Fibroblast of villous mesenchyme (primary cell): ENCODE data around the gene PCK1. TPM values are rescaled to one million over a fixed set of nuclear protein-coding genes. Genes with fewer than 3 reads are reported as not detected.

ENCODE experiments used
- DNase-seq: peaks from one replicate; pipeline ENCODE4 v3.0.0-alpha.2; 2010; ENCODE audit warnings: low read depth
- H3K4me3 ChIP-seq: 2 replicates; pipeline ENCODE4 v1.5.1; 2011; ENCODE audit warnings: low read depth, mild to moderate bottlenecking, low read length
- CTCF ChIP-seq: IDR thresholded peaks from 2 replicates; pipeline ENCODE4 v1.5.1; 2012; ENCODE audit warnings: low read depth, mild to moderate bottlenecking, low read length; ENCODE audit not compliant: insufficient read depth
- total RNA-seq: library from RNA; depleted of rRNA; stranded (reverse); fragments of >200 nt; gene quantifications from 2 replicates; pipeline ENCODE4 v1.2.3, GENCODE V29; 2012

The PCK1 gene
- total RNA-seq, 1 donor, result not detected

GRCh38 chr20:57561356-57562279 is 708 bp downstream of the PCK1 start:
- TF ChIP-seq CTCF, result no peak
- H3K4me3 ChIP-seq, result no peak overlapping the region
- DNase-seq, result no peak

GRCh38 chr20:57562541-57563465 is 1.9 kb downstream of the PCK1 start:
- TF ChIP-seq CTCF, result no peak
- H3K4me3 ChIP-seq, result no peak overlapping the region
- no peak for DNase-seq

GRCh38 chr20:57563522-57563921 is 2.6 kb downstream of the PCK1 start:
- DNase-seq, result no peak
- no peak for TF ChIP-seq CTCF

GRCh38 chr20:57564180-57564802 is 3.4 kb downstream of the PCK1 start:
- H3K4me3 ChIP-seq, result no peak overlapping the region
- DNase-seq, result no peak
- TF ChIP-seq CTCF, result no peak

More at GRCh38 chr20:57563522-57563921, 2.6 kb downstream of the PCK1 start:
- no peak overlapping the region for H3K4me3 ChIP-seq

GRCh38 chr20:57564951-57565642 is 4.2 kb downstream of the PCK1 start:
- no peak for TF ChIP-seq CTCF
- no peak for DNase-seq
- H3K4me3 ChIP-seq, result no peak overlapping the region

- DNase-seq, result no peak
- no peak overlapping the region for H3K4me3 ChIP-seq
- no peak for TF ChIP-seq CTCF
Observed at GRCh38 chr20:57566399-57566798, 5.5 kb downstream of the PCK1 start.
